WTC11 (cell line): ENCODE data around the gene DHX38. TPM values are rescaled to one million over a fixed set of nuclear protein-coding genes. Genes with fewer than 3 reads are reported as not detected.

Experiments
- ATAC-seq: fragments of 200-7000 bp; cut with Tn5 transposase; 2 replicates; pipeline ENCODE4 v1.10.0; 2021; ENCODE audit warnings: mild to moderate bottlenecking, moderate library complexity
- CTCF ChIA-PET: fragments of 300-600 bp; sonication (Branson Sonifier 250); formaldehyde crosslinking; loops from one replicate; lab custom pipeline; 2021; ENCODE audit warnings: antibody characterized with exemption; lab: Charles Lee
- POLR2A ChIA-PET: fragments of 350-600 bp; sonication (Branson Sonifier 250); formaldehyde crosslinking; loops from one replicate; lab custom pipeline; 2021; ENCODE audit warnings: antibody characterized with exemption; lab: Charles Lee
- DNase-seq: peaks from one replicate; pipeline ENCODE4 v3.0.0; 2021; ENCODE audit warnings: low spot score
- H3K27ac Mint-ChIP-seq: 2 replicates; pipeline ENCODE4 v1.8.0; 2021; ENCODE audit warnings: mixed read lengths
- H3K27me3 Mint-ChIP-seq: 2 replicates; pipeline ENCODE4 v1.8.0; 2021; ENCODE audit warnings: low read depth, mild to moderate bottlenecking, moderate library complexity, mixed read lengths
- H3K36me3 Mint-ChIP-seq: 2 replicates; pipeline ENCODE4 v1.8.0; 2021; ENCODE audit warnings: mixed read lengths
- H3K4me1 Mint-ChIP-seq: 2 replicates; pipeline ENCODE4 v1.8.0; 2022; ENCODE audit warnings: mixed read lengths
- H3K4me3 Mint-ChIP-seq: 2 replicates; pipeline ENCODE4 v1.8.0; 2021; ENCODE audit warnings: mild to moderate bottlenecking, moderate library complexity, mixed read lengths
- H3K9me3 Mint-ChIP-seq: 2 replicates; pipeline ENCODE4 v1.8.0; 2021; ENCODE audit warnings: mixed read lengths
- ATF6 ChIP-seq: sonication (generic); formaldehyde crosslinking; IDR thresholded peaks from 2 replicates; pipeline ENCODE4 v1.8.1; 2023; ENCODE audit warnings: mild to moderate bottlenecking, missing genetic modification reagents
- CTCF ChIP-seq: fragments of 200-600 bp; IDR thresholded peaks from 2 replicates; pipeline ENCODE4 v1.8.0; 2022; ENCODE audit warnings: antibody characterized with exemption
- FOXK1 ChIP-seq: sonication (generic); formaldehyde crosslinking; IDR thresholded peaks from 2 replicates; pipeline ENCODE4 v1.8.0; 2022; ENCODE audit warnings: mild to moderate bottlenecking, moderate library complexity, missing genetic modification reagents
- GABPB1 ChIP-seq: sonication (generic); formaldehyde crosslinking; IDR thresholded peaks from 2 replicates; pipeline ENCODE4 v1.8.1; 2023; ENCODE audit warnings: mild to moderate bottlenecking, missing genetic modification reagents
- IRF1 ChIP-seq: sonication (generic); formaldehyde crosslinking; IDR thresholded peaks from 2 replicates; pipeline ENCODE4 v1.8.0; 2023; ENCODE audit warnings: missing genetic modification reagents
- OVOL2 ChIP-seq: fragments of 250-450 bp; sonication (Bioruptor Pico); IDR thresholded peaks from 2 replicates; pipeline ENCODE4 v1.9.0; 2021; ENCODE audit warnings: mild to moderate bottlenecking, borderline replicate concordance
- SOX15 ChIP-seq: fragments of 250-450 bp; sonication (Bioruptor Pico); IDR thresholded peaks from 2 replicates; pipeline ENCODE4 v1.9.0; 2021; ENCODE audit warnings: mild to moderate bottlenecking
- SP1 ChIP-seq: sonication (generic); formaldehyde crosslinking; conservative IDR thresholded peaks from 2 replicates; pipeline ENCODE4 v1.8.1; 2022; ENCODE audit warnings: missing genetic modification reagents
- TEAD1 ChIP-seq: sonication (generic); formaldehyde crosslinking; IDR thresholded peaks from 2 replicates; pipeline ENCODE4 v1.8.0; 2022; ENCODE audit warnings: mild to moderate bottlenecking, missing genetic modification reagents
- USF1 ChIP-seq: sonication (generic); formaldehyde crosslinking; IDR thresholded peaks from 2 replicates; pipeline ENCODE4 v1.8.0; 2022; ENCODE audit warnings: mild to moderate bottlenecking, missing genetic modification reagents
- ZNF423 ChIP-seq: fragments of 250-450 bp; sonication (Bioruptor Pico); IDR thresholded peaks from 2 replicates; pipeline ENCODE4 v2.1.2; 2022; ENCODE audit warnings: mild to moderate bottlenecking, moderate library complexity
- total RNA-seq: library from RNA; stranded (reverse); gene quantifications from 3 replicates; pipeline ENCODE4 v1.2.3, GENCODE V29; 2021
- TF ChIP-seq, protein P1 (sequence below): sonication (generic); formaldehyde crosslinking; IDR thresholded peaks from 2 replicates; pipeline ENCODE4 v1.8.1; 2023; ENCODE audit warnings: mild to moderate bottlenecking, missing genetic modification reagents, moderate library complexity
- TF ChIP-seq, protein P2 (sequence below): sonication (generic); formaldehyde crosslinking; IDR thresholded peaks from 2 replicates; pipeline ENCODE4 v1.8.0; 2023; ENCODE audit warnings: missing genetic modification reagents, mild to moderate bottlenecking, borderline replicate concordance

Gene DHX38
- total RNA-seq, 1 experiment from 2014 or later: 91.7 TPM

DNA sequence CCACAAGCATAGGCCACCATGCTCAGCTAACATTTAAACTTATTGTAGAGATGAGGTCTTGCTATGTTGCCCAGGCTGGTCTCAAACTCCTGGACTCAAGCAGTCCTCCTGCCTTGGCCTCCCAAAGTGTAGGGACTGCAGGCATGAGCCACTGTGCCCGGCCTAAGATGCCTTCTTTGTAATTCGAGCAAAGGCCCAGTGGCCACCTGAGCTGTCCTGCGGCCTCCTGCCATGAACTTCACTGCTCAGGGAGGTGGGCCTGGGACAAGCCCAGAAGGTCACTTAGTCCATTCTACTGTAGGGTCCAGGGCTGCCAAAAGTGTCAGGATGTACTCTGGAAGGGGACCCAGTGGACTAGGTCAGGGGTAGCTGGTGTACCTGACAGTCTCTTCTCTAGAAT lies 30.5 kb downstream of the DHX38 start:
- H3K27me3 Mint-ChIP-seq: no peaks in the 10 kb centered on the region; the same call in 1 of the 2 replicates
- ATAC-seq: no peak
- TF ChIP-seq FOXK1 (CRISPR knock-in tag) (no peak), OVOL2 (CRISPR knock-in tag) (no peak), ZNF423 (CRISPR knock-in tag) (no peak), SP1 (CRISPR knock-in tag) (no peak)
- TF ChIP-seq, all 79 proteins: peak for 0
- Mint-ChIP-seq H3K4me3 (no peak overlapping the region), H3K36me3 (peaks cover 5% of the 10 kb centered on the region; the same call in 1 of the 2 replicates), H3K27ac (no peak overlapping the region), H3K4me1 (peaks cover 19% of the 10 kb centered on the region), H3K9me3 (no peaks in the 10 kb centered on the region)
- DNase-seq: no peak
- ChIA-PET CTCF (interaction anchor here (0.6 to 2.5 kb wide), 24 partner anchors 12 to 1833 kb away, joined by 3 to 68 read pairs (median 5); partner anchors contain the start of genes DHX38 and TXNL4B), POLR2A (interaction anchor here (1.9 kb wide), 1 partner anchor 26 kb away, joined by 8 read pairs; no protein-coding TSS in a partner anchor)

DNA sequence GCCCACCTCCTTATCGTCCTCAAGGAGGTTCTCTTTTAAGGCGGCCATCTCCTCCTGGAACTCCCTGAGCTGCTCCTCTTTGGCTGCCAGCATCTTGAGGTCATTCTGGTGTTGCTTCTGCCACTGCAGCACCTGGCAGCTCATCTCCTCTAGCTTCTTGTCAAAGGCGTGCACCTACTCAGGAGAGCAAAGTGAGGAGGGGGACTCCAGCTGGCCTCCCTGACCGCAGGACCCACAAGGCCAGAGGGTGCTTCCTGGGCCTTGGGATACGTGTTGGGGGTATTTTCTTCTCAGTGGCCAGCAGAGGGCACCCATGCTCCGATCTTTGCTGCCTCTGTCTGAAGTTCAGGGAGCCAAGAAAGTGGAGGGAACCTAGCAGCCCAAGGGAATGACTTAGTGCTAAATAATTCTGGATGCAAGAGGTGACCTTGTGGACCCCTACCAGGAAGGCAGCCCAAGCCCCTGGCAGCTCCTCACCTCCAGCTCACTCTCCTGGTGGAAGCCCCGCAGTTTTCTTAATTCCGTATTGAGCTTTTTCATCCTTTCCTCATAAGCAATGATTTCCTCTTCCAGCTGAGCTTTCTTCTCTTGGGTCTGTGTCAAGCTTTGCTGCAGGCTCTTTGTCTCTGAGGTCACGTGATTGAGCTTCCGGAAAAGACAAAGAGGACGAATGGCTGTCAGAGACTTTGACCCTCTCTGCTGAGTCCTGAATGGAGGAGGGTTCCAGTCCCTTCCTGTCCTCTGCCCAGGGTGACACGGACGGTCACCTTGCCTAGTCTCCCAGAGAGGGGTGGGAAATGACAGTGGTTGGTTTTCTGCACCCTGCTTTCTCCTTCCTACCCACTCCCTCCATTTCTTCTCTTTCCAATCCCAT lies 31.4 kb downstream of the DHX38 start:
- no peaks in the 10 kb centered on the region for H3K9me3 Mint-ChIP-seq
- peaks cover 19% of the 10 kb centered on the region for H3K4me1 Mint-ChIP-seq
- POLR2A ChIA-PET: interaction anchor here (1.9 kb wide), 1 partner anchor 25 kb away, joined by 8 read pairs; no protein-coding TSS in a partner anchor
- H3K27me3 Mint-ChIP-seq: no peaks in the 10 kb centered on the region; the same call in 1 of the 2 replicates
- H3K36me3 Mint-ChIP-seq: peaks cover 5% of the 10 kb centered on the region; the same call in 1 of the 2 replicates
- CTCF ChIA-PET: interaction anchor here (0.5 to 2.5 kb wide), 29 partner anchors 13 to 1832 kb away, joined by 3 to 68 read pairs (median 5); partner anchors contain the start of genes DHX38 and TXNL4B
- no peak overlapping the region for H3K4me3 Mint-ChIP-seq
- ATAC-seq (peak; percentile 90), DNase-seq (peak; percentile 80)
- TF ChIP-seq, protein P1, sequence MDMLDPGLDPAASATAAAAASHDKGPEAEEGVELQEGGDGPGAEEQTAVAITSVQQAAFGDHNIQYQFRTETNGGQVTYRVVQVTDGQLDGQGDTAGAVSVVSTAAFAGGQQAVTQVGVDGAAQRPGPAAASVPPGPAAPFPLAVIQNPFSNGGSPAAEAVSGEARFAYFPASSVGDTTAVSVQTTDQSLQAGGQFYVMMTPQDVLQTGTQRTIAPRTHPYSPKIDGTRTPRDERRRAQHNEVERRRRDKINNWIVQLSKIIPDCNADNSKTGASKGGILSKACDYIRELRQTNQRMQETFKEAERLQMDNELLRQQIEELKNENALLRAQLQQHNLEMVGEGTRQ: peak; percentile 85
- TF ChIP-seq GABPB1 (CRISPR knock-in tag): no peak
- TF ChIP-seq TEAD1 (CRISPR knock-in tag): no peak
- TF ChIP-seq USF1 (CRISPR knock-in tag): peak; percentile 85
- TF ChIP-seq IRF1: no peak
- TF ChIP-seq CTCF: peak; percentile 80
- TF ChIP-seq FOXK1 (CRISPR knock-in tag): no peak
- TF ChIP-seq SOX15 (CRISPR knock-in tag): no peak
- TF ChIP-seq, protein P2, sequence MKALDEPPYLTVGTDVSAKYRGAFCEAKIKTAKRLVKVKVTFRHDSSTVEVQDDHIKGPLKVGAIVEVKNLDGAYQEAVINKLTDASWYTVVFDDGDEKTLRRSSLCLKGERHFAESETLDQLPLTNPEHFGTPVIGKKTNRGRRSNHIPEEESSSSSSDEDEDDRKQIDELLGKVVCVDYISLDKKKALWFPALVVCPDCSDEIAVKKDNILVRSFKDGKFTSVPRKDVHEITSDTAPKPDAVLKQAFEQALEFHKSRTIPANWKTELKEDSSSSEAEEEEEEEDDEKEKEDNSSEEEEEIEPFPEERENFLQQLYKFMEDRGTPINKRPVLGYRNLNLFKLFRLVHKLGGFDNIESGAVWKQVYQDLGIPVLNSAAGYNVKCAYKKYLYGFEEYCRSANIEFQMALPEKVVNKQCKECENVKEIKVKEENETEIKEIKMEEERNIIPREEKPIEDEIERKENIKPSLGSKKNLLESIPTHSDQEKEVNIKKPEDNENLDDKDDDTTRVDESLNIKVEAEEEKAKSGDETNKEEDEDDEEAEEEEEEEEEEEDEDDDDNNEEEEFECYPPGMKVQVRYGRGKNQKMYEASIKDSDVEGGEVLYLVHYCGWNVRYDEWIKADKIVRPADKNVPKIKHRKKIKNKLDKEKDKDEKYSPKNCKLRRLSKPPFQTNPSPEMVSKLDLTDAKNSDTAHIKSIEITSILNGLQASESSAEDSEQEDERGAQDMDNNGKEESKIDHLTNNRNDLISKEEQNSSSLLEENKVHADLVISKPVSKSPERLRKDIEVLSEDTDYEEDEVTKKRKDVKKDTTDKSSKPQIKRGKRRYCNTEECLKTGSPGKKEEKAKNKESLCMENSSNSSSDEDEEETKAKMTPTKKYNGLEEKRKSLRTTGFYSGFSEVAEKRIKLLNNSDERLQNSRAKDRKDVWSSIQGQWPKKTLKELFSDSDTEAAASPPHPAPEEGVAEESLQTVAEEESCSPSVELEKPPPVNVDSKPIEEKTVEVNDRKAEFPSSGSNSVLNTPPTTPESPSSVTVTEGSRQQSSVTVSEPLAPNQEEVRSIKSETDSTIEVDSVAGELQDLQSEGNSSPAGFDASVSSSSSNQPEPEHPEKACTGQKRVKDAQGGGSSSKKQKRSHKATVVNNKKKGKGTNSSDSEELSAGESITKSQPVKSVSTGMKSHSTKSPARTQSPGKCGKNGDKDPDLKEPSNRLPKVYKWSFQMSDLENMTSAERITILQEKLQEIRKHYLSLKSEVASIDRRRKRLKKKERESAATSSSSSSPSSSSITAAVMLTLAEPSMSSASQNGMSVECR (CRISPR knock-in tag): no peak
- no peak for TF ChIP-seq ATF6
- H3K27ac Mint-ChIP-seq: 0 out of 2 replicates have a peak overlapping the region, but pooled peaks have one; percentile 8
